Transverse colon (tissue), 4 donors: Measurements from ENCODE around the gene ZNF521. TPM values are rescaled to one million over a fixed set of nuclear protein-coding genes. Genes with fewer than 3 reads are reported as not detected.

Source experiments
- DNase-seq: peaks from one replicate; pipeline ENCODE4 v3.0.0-alpha.2; 2019
- H3K27ac ChIP-seq, 4 donors: fragments of 200-600 bp; sonication (generic); 2 replicates each; pipeline ENCODE4 v1.5.1; 2016 to 2018; ENCODE audit warnings: inconsistent platforms in 4 of 4
- H3K27me3 ChIP-seq: fragments of 200-600 bp; sonication (generic); 2 replicates; pipeline ENCODE4 v1.5.1; 2017; ENCODE audit warnings: inconsistent platforms
- H3K36me3 ChIP-seq, 4 donors: fragments of 200-600 bp; sonication (generic); 2 replicates each; pipeline ENCODE4 v1.5.1; 2017 to 2019; ENCODE audit warnings: inconsistent platforms in 4 of 4
- H3K4me1 ChIP-seq, 4 donors: fragments of 200-600 bp; sonication (generic); 2 replicates each; pipeline ENCODE4 v1.5.1; 2017 to 2020; ENCODE audit warnings: inconsistent platforms in 4 of 4
- H3K4me3 ChIP-seq, 4 donors: fragments of 200-600 bp; sonication (generic); 1 replicate in 1 of 4; 2 replicates in 3 of 4; pipeline versions ENCODE4 v1.5.1 to v1.6.1; 2017 to 2019; ENCODE audit warnings: inconsistent platforms in 4 of 4
- H3K9me3 ChIP-seq, 2 donors: fragments of 200-600 bp; sonication (generic); 2 replicates each; pipeline ENCODE4 v1.5.1; 2017 to 2019; ENCODE audit warnings: inconsistent platforms in 2 of 2
- CTCF ChIP-seq, 5 experiments: fragments of 200-600 bp in 3 of 5; fragments of 450-650 bp in 2 of 5; sonication (generic) in 3 of 5; IDR thresholded peaks; 1 replicate in 2 of 5; 2 replicates in 3 of 5; pipeline ENCODE4 v1.5.1; 2016 to 2017; ENCODE audit warnings: antibody characterized with exemption in 5 of 5, inconsistent platforms in 3 of 5, mild to moderate bottlenecking in 2 of 5, moderate library complexity in 1 of 5
- EP300 ChIP-seq: sonication (generic); formaldehyde crosslinking; IDR thresholded peaks from one replicate; pipeline ENCODE4 v1.6.1; 2017; ENCODE audit warnings: antibody characterized with exemption, low read depth
- POLR2A ChIP-seq: fragments of 450-650 bp; IDR thresholded peaks from one replicate; pipeline ENCODE4 v1.6.1; 2016; ENCODE audit warnings: antibody characterized with exemption, mild to moderate bottlenecking, moderate library complexity
- POLR2AphosphoS5 ChIP-seq, 3 donors: sonication (generic); formaldehyde crosslinking; IDR thresholded peaks; one replicate each; pipeline ENCODE4 v1.6.1; 2016; ENCODE audit warnings: antibody characterized with exemption in 3 of 3
- WGBS, 2 donors: methylation state at CpG; one replicate each; pipeline ENCODE4 v1.1.5; 2018; ENCODE audit warnings: low coverage in 1 of 2; 5-methylcytosine and 5-hydroxymethylcytosine counted together
- in situ Hi-C, 4 donors: fragments of 200-750 bp; cut with MboI; loops; one replicate each; pipeline versions ENCODE4 v1.15.0 to v1.15.1; 2017; ENCODE audit warnings: low sequenced_read_pairs in 3 of 4, low pct_ligation_motif_present in 1 of 4, low pct_unique_long_range_greater_than_20kb in 1 of 4
- intact Hi-C: fragments of 100-400 bp; cut with DNase I; formaldehyde crosslinking; loops from one replicate; pipeline ENCODE4 v1.15.1; 2023; ENCODE audit warnings: low total_unique reads
- total RNA-seq, 4 donors: library from RNA; depleted of rRNA; stranded (reverse); fragments of >200 nt; gene quantifications; one replicate each; pipeline ENCODE4 v1.1.0, GENCODE V29; 2016

ZNF521 gene
- total RNA-seq, 4 donors from 2014 or later: 6.4 to 29.5 (median 9.0) TPM

- H3K4me3 ChIP-seq: no peak overlapping the region
- H3K4me1 ChIP-seq: no peaks in the 10 kb centered on the region
- no peaks in the 10 kb centered on the region for H3K9me3 ChIP-seq
- no peaks in the 10 kb centered on the region for H3K36me3 ChIP-seq
- WGBS, 2 donors: 78 to 81% methylated on average over 9 of the region's 9 CpGs
- H3K27ac ChIP-seq: no peak overlapping the region
- no peak for DNase-seq
- intact Hi-C loops (no loop called here), in situ Hi-C loops (no loop called here)
- no peak for TF ChIP-seq CTCF (IDR thresholded peaks at IDR 0.05)
- TF ChIP-seq EP300: no peak
- TF ChIP-seq POLR2AphosphoS5 (IDR thresholded peaks at IDR 0.05): no peak
- TF ChIP-seq POLR2A: no peak
- H3K27me3 ChIP-seq: no peaks in the 10 kb centered on the region
Observed at GRCh38 chr18:25136416-25137196, 215.4 kb downstream of the ZNF521 start.

GRCh38 chr18:25134861-25135260 lies 217.1 kb downstream of the ZNF521 start:
- in situ Hi-C loops (no loop called here), intact Hi-C loops (no loop called here)
- Histone ChIP-seq H3K4me3 (no peak overlapping the region), H3K27ac (no peak overlapping the region), H3K9me3 (no peaks in the 10 kb centered on the region), H3K27me3 (no peaks in the 10 kb centered on the region), H3K4me1 (no peaks in the 10 kb centered on the region), H3K36me3 (no peaks in the 10 kb centered on the region)
- WGBS, 2 donors: 87 to 88% methylated on average over 2 of the region's 2 CpGs
- DNase-seq: no peak
- TF ChIP-seq POLR2AphosphoS5 (IDR thresholded peaks at IDR 0.05) (no peak), EP300 (no peak), POLR2A (no peak), CTCF (IDR thresholded peaks at IDR 0.05) (no peak)

GRCh38 chr18:25133879-25134278 lies 218.1 kb downstream of the ZNF521 start:
- intact Hi-C loops: no loop called here
- 68 to 100% methylated on average over 1 to 2 of the region's 2 CpGs for WGBS, 2 donors
- no peak overlapping the region for H3K4me3 ChIP-seq
- no peaks in the 10 kb centered on the region for H3K27me3 ChIP-seq
- in situ Hi-C loops: no loop called here
- TF ChIP-seq EP300 (no peak), POLR2AphosphoS5 (IDR thresholded peaks at IDR 0.05) (no peak), CTCF (IDR thresholded peaks at IDR 0.05) (no peak), POLR2A (no peak)
- H3K9me3 ChIP-seq: no peaks in the 10 kb centered on the region
- H3K27ac ChIP-seq: no peak overlapping the region
- no peaks in the 10 kb centered on the region for H3K4me1 ChIP-seq
- H3K36me3 ChIP-seq: no peaks in the 10 kb centered on the region
- DNase-seq: no peak

GRCh38 chr18:25132786-25133496 lies 219.0 kb downstream of the ZNF521 start:
- intact Hi-C loops (no loop called here), in situ Hi-C loops (no loop called here)
- Histone ChIP-seq H3K4me3 (no peak overlapping the region), H3K27me3 (no peaks in the 10 kb centered on the region), H3K9me3 (no peaks in the 10 kb centered on the region), H3K36me3 (no peaks in the 10 kb centered on the region), H3K27ac (no peak overlapping the region), H3K4me1 (no peaks in the 10 kb centered on the region)
- no peak for TF ChIP-seq POLR2AphosphoS5 (IDR thresholded peaks at IDR 0.05)
- no peak for DNase-seq
- WGBS, 2 donors: 89 to 92% methylated on average over 3 to 10 of the region's 10 CpGs
